SK-N-MC (cell line): ENCODE data around the gene IQCB1.

Experiments used
- DNase-seq: peaks from one replicate; pipeline ENCODE4 v3.0.0-alpha.2; 2011; ENCODE audit warnings: low read depth, low spot score
- H3K27ac ChIP-seq: fragments of 200-600 bp; sonication (generic); 2 replicates; pipeline ENCODE4 v1.5.1; 2016; ENCODE audit warnings: mixed run types
- H3K36me3 ChIP-seq: fragments of 200-600 bp; sonication (generic); 2 replicates; pipeline ENCODE4 v1.6.1; 2017; ENCODE audit warnings: antibody characterized with exemption, low read length, mixed read lengths; ENCODE audit not compliant: insufficient read depth
- H3K4me3 ChIP-seq: fragments of 200-600 bp; sonication (generic); 2 replicates; pipeline ENCODE4 v1.5.1; 2016
- H3K9ac ChIP-seq: fragments of 200-600 bp; sonication (generic); 2 replicates; pipeline ENCODE4 v1.8.0; 2017; ENCODE audit warnings: mixed run types, mixed read lengths; ENCODE audit not compliant: insufficient read length
- H3K9me3 ChIP-seq: fragments of 200-600 bp; sonication (generic); 2 replicates; pipeline ENCODE4 v1.6.1; 2017; ENCODE audit warnings: low read depth, mild to moderate bottlenecking, antibody characterized with exemption, low read length, moderate library complexity, mixed read lengths
- EZH2 ChIP-seq: fragments of 200-600 bp; sonication (generic); IDR thresholded peaks from one replicate; pipeline ENCODE4 v1.6.1; 2017; ENCODE audit warnings: antibody characterized with exemption
- FOXP2 ChIP-seq: optimal IDR thresholded peaks from 2 replicates; pipeline ENCODE3; 2011; ENCODE audit warnings: mild to moderate bottlenecking, moderate library complexity; ENCODE audit not compliant: insufficient read depth; ENCODE audit errors: extremely low read length, control extremely low read depth
- POLR2AphosphoS5 ChIP-seq: IDR thresholded peaks from 2 replicates; pipeline ENCODE4 v1.6.1; 2012; ENCODE audit warnings: mild to moderate bottlenecking, low read depth, low read length, borderline replicate concordance

Gene IQCB1

DNA sequence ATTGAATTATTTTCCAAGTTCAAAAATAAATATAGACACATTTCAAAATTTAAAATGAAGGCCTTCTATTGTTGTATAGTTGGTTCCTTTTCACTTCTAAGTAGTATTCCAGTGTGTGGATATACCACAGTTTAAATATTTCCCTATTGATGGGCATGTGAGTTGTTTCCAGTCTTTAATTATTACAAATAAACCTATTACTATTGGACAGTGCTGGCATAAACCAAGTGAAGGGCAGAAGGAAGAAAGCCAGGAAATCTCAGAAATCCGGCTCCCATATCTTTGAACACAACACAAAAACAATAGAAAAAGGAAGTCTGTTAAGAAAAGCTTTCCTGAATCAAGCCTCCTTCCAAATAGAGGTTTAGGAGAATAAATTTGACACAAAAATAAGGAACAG is 111.4 kb downstream of the IQCB1 start:
- Histone ChIP-seq H3K27ac (no peak overlapping the region), H3K9ac (no peak overlapping the region), H3K9me3 (no peaks in the 10 kb centered on the region), H3K4me3 (no peak overlapping the region), H3K36me3 (peaks cover 25% of the 10 kb centered on the region)
- TF ChIP-seq POLR2AphosphoS5 (no peak), FOXP2 (no peak), EZH2 (no peak)
- no peak for DNase-seq

DNA sequence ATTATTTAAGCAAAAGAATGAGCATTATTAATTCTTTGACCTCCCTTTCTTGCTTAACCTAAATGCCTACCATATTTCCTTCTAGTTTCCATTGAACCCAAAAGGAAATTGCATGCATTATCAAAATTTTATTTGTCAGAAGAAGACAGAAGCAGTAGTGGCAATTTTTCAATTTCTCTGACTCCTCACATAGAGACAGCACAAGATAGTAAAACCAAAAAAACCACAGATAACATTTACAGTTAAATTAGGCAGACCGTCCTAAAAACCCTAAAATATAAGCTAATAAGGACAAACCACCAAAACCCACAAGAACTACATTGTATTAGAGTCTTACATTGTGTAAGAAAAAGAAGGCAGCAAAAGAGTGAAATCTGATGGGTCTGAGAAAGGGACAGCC is 112.4 kb downstream of the IQCB1 start:
- TF ChIP-seq POLR2AphosphoS5 (no peak), EZH2 (no peak), FOXP2 (no peak)
- DNase-seq = no peak
- Histone ChIP-seq H3K9me3 (no peaks in the 10 kb centered on the region), H3K27ac (no peak overlapping the region), H3K9ac (no peak overlapping the region), H3K36me3 (peaks cover 30% of the 10 kb centered on the region), H3K4me3 (no peak overlapping the region)

DNA sequence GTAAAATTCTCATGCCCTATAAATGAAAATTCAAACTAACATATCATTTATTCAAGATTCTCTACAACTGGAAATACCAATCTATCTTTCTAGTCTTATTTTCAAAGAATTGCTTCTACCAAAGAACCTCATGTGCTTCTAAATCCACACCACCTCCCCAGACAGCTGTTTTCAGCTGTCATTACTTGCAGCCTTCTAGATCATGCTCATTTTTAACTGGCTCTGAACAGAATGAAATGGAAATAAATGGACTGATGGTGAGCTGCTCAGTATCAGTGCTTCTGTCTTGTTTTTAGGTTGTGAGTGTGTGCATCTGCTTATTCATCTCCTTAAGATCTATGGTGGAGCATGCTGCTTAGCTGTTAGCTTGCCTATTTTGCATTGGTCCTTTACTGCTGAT is 114.7 kb downstream of the IQCB1 start:
- Histone ChIP-seq H3K36me3 (peaks cover 30% of the 10 kb centered on the region), H3K9ac (no peak overlapping the region), H3K27ac (no peak overlapping the region), H3K9me3 (no peaks in the 10 kb centered on the region), H3K4me3 (no peak overlapping the region)
- DNase-seq = no peak
- TF ChIP-seq POLR2AphosphoS5 (no peak), EZH2 (no peak), FOXP2 (no peak)
